ENCODE measurements around the gene SAPCD2.

GRCh38 chr9:137078701-137079400, 8.5 kb upstream of the SAPCD2 start:
- TF ChIP-seq YY1 (IDR thresholded peaks at IDR 0.05; ENCODE audit: insufficient read depth, insufficient read length), result no peak
- no peak for TF ChIP-seq ZNF274 (IDR thresholded peaks at IDR 0.05; ENCODE audit: low read depth, low read length)
- TF ChIP-seq SUZ12 (IDR thresholded peaks at IDR 0.05; ENCODE audit: extremely low read depth, insufficient read depth, insufficient read length), result no peak

Data from NT2/D1 (cell line).